Thyroid gland (tissue), 4 donors: ENCODE results near the gene PRKCZ. TPM values are rescaled to one million over a fixed set of nuclear protein-coding genes. Genes with fewer than 3 reads are reported as not detected.

ENCODE experiments used
- DNase-seq, 2 donors: peaks; one replicate each; pipeline ENCODE4 v3.0.0-alpha.2; 2019
- H3K27ac ChIP-seq, 3 donors: fragments of 200-600 bp; sonication (generic); 1 replicate in 2 of 3; 2 replicates in 1 of 3; pipeline ENCODE4 v1.5.1; 2016 to 2019; ENCODE audit warnings: mild to moderate bottlenecking in 1 of 3, moderate library complexity in 1 of 3
- H3K27me3 ChIP-seq: fragments of 200-600 bp; sonication (generic); one replicate; pipeline ENCODE4 v1.5.1; 2019
- H3K36me3 ChIP-seq, 2 donors: fragments of 200-600 bp; sonication (generic); one replicate each; pipeline ENCODE4 v1.5.1; 2016 to 2019
- H3K4me1 ChIP-seq, 2 donors: fragments of 200-600 bp; sonication (generic); one replicate each; pipeline ENCODE4 v1.5.1; 2017 to 2019
- H3K4me3 ChIP-seq, 3 donors: fragments of 200-600 bp; sonication (generic); replicated peaks in 1 of 3; 1 replicate in 2 of 3; 2 replicates in 1 of 3; pipeline ENCODE4 v1.5.1; 2016; ENCODE audit warnings: mild to moderate bottlenecking in 1 of 3
- H3K9me3 ChIP-seq: fragments of 200-600 bp; sonication (generic); one replicate; pipeline ENCODE4 v1.5.1; 2017
- CTCF ChIP-seq, 6 experiments: fragments of 200-600 bp in 3 of 6; fragments of 450-650 bp in 3 of 6; sonication (generic) in 3 of 6; IDR thresholded peaks; one replicate each; pipeline ENCODE4 v1.5.1; 2016 to 2019; ENCODE audit warnings: antibody characterized with exemption in 6 of 6, mild to moderate bottlenecking in 2 of 6, inconsistent platforms in 1 of 6, moderate library complexity in 1 of 6
- POLR2A ChIP-seq, 2 donors: fragments of 450-650 bp; IDR thresholded peaks; one replicate each; pipeline ENCODE4 v1.6.1; 2017; ENCODE audit warnings: antibody characterized with exemption in 2 of 2, mild to moderate bottlenecking in 2 of 2, moderate library complexity in 1 of 2
- WGBS, 2 donors: methylation state at CpG; one replicate each; pipeline ENCODE4 v1.1.5; 2017; 5-methylcytosine and 5-hydroxymethylcytosine counted together
- intact Hi-C: fragments of 100-400 bp; cut with DNase I; formaldehyde crosslinking; loops from one replicate; pipeline ENCODE4 v1.15.1; 2023
- total RNA-seq, 4 donors: library from RNA; depleted of rRNA; stranded (reverse); fragments of >200 nt; gene quantifications; one replicate each; pipeline ENCODE4 v1.2.3, GENCODE V29; 2016

PRKCZ gene
- total RNA-seq, 4 donors from 2014 or later = 33.6 to 53.0 (median 44.3) TPM

GRCh38 chr1:2212532-2213491 is 162.6 kb downstream of the PRKCZ start:
- Histone ChIP-seq H3K4me3 (peak overlapping the region in 1 of 3 donors; percentile 10), H3K4me1 (peaks cover 44 to 61% of the 10 kb centered on the region in 2 donors), H3K36me3 (no peaks in the 10 kb centered on the region), H3K9me3 (no peaks in the 10 kb centered on the region), H3K27me3 (no peaks in the 10 kb centered on the region), H3K27ac (peak overlapping the region; percentile 98 to 99 (median 98))
- TF ChIP-seq CTCF (IDR thresholded peaks at IDR 0.05) = peak in 5 of 6 experiments; percentile 17 to 44 (median 27)
- peak in 1 of 2 donors; percentile 69 for TF ChIP-seq POLR2A (IDR thresholded peaks at IDR 0.05)
- WGBS, 2 donors = 8 to 9% methylated on average over 22 to 23 of the region's 49 CpGs
- peak; percentile 93 to 95 for DNase-seq
- intact Hi-C loops = loop anchor here (5.0 kb wide), 1 partner anchor 104 kb away; no protein-coding TSS in a partner anchor

- WGBS, 2 donors = 26 to 29% methylated on average over 17 to 20 of the region's 32 CpGs
- no peaks in the 10 kb centered on the region for H3K36me3 ChIP-seq
- TF ChIP-seq POLR2A (IDR thresholded peaks at IDR 0.05) = peak in 1 of 2 donors; percentile 66
- no peak for TF ChIP-seq CTCF (IDR thresholded peaks at IDR 0.05)
- peak overlapping the region in 1 of 3 donors; percentile 5 for H3K4me3 ChIP-seq
- H3K27ac ChIP-seq = peak overlapping the region; percentile 98 to 99 (median 98)
- intact Hi-C loops = loop anchor here (5.0 kb wide), 1 partner anchor 103 kb away; no protein-coding TSS in a partner anchor
- H3K27me3 ChIP-seq = no peaks in the 10 kb centered on the region
- H3K4me1 ChIP-seq = peaks cover 34 to 51% of the 10 kb centered on the region in 2 donors
- no peaks in the 10 kb centered on the region for H3K9me3 ChIP-seq
- DNase-seq = peak; percentile 81 to 86
Observed at GRCh38 chr1:2213576-2214505, 163.6 kb downstream of the PRKCZ start.

GRCh38 chr1:2214541-2215241 is 164.5 kb downstream of the PRKCZ start:
- Histone ChIP-seq H3K4me1 (peaks cover 32 to 42% of the 10 kb centered on the region in 2 donors), H3K36me3 (no peaks in the 10 kb centered on the region), H3K9me3 (no peaks in the 10 kb centered on the region), H3K4me3 (no peak overlapping the region), H3K27me3 (no peaks in the 10 kb centered on the region), H3K27ac (peak overlapping the region; percentile 98 to 99 (median 98))
- peak; percentile 63 to 72 for DNase-seq
- 31 to 53% methylated on average over 10 to 21 of the region's 21 CpGs for WGBS, 2 donors
- intact Hi-C loops = loop anchor here (5.0 kb wide), 1 partner anchor 103 kb away; no protein-coding TSS in a partner anchor
- TF ChIP-seq CTCF (IDR thresholded peaks at IDR 0.05) (no peak), POLR2A (IDR thresholded peaks at IDR 0.05) (no peak)

- DNase-seq = no peak
- Histone ChIP-seq H3K9me3 (no peaks in the 10 kb centered on the region), H3K36me3 (no peaks in the 10 kb centered on the region), H3K27ac (peak overlapping the region in 2 of 3 donors; percentile 98 to 99), H3K27me3 (no peaks in the 10 kb centered on the region), H3K4me3 (no peak overlapping the region), H3K4me1 (peaks cover 32 to 36% of the 10 kb centered on the region in 2 donors)
- TF ChIP-seq POLR2A (IDR thresholded peaks at IDR 0.05) = no peak
- TF ChIP-seq CTCF (IDR thresholded peaks at IDR 0.05) = no peak
- intact Hi-C loops = no loop called here
- 87 to 96% methylated on average over 5 to 9 of the region's 14 CpGs for WGBS, 2 donors
Observed at GRCh38 chr1:2215329-2215728, 165.1 kb downstream of the PRKCZ start.
